Smooth muscle cell (in vitro differentiated cells): ENCODE measurements around the gene MTHFD2L. TPM values are rescaled to one million over a fixed set of nuclear protein-coding genes. Genes with fewer than 3 reads are reported as not detected.

Experiments used
- DNase-seq: peaks from one replicate; lab custom pipeline; 2025; ENCODE audit not compliant: unreplicated experiment; lab: John Stamatoyannopoulos, UW
- H2AFZ ChIP-seq: fragments of 200-600 bp; sonication (generic); 2 replicates; pipeline ENCODE4 v1.6.0; 2016; ENCODE audit warnings: antibody characterized with exemption, low read depth, mild to moderate bottlenecking
- H3F3A ChIP-seq: fragments of 200-600 bp; sonication (generic); 2 replicates; pipeline ENCODE4 v1.6.0; 2017; ENCODE audit warnings: antibody characterized with exemption, low read depth
- H3K27ac ChIP-seq: fragments of 200-600 bp; sonication (generic); 2 replicates; pipeline ENCODE4 v1.5.1; 2016; ENCODE audit warnings: low read depth, mild to moderate bottlenecking
- H3K27me3 ChIP-seq: fragments of 200-600 bp; sonication (generic); 2 replicates; pipeline ENCODE4 v1.6.1; 2016; ENCODE audit warnings: low read depth, mild to moderate bottlenecking
- H3K36me3 ChIP-seq: fragments of 200-600 bp; sonication (generic); 2 replicates; pipeline ENCODE4 v1.5.1; 2016; ENCODE audit warnings: low read depth
- H3K4me1 ChIP-seq: fragments of 200-600 bp; sonication (generic); 2 replicates; pipeline ENCODE4 v1.5.1; 2016; ENCODE audit warnings: low read depth
- H3K4me2 ChIP-seq: fragments of 200-600 bp; sonication (generic); 2 replicates; pipeline ENCODE4 v1.6.0; 2016; ENCODE audit warnings: mild to moderate bottlenecking
- H3K4me3 ChIP-seq: fragments of 200-600 bp; sonication (generic); 2 replicates; pipeline ENCODE4 v1.5.1; 2016; ENCODE audit warnings: mild to moderate bottlenecking
- H3K79me2 ChIP-seq: fragments of 200-600 bp; sonication (generic); 2 replicates; pipeline ENCODE4 v1.6.0; 2016; ENCODE audit warnings: low read depth, mild to moderate bottlenecking
- H3K9ac ChIP-seq: fragments of 200-600 bp; sonication (generic); 2 replicates; pipeline ENCODE4 v1.6.0; 2016; ENCODE audit warnings: low read depth
- H3K9me3 ChIP-seq: fragments of 200-600 bp; sonication (generic); replicated peaks from 2 replicates; pipeline ENCODE4 v1.5.1; 2016; ENCODE audit warnings: low read depth
- H4K20me1 ChIP-seq: fragments of 200-600 bp; sonication (generic); 2 replicates; pipeline ENCODE4 v1.6.0; 2016; ENCODE audit warnings: low read depth
- CTCF ChIP-seq: fragments of 200-600 bp; sonication (generic); IDR thresholded peaks from 2 replicates; pipeline ENCODE4 v1.5.1; 2017; ENCODE audit warnings: borderline replicate concordance, mild to moderate bottlenecking, antibody characterized with exemption; ENCODE audit not compliant: insufficient read depth, poor library complexity, severe bottlenecking
- WGBS: methylation state at CpG from one replicate; pipeline ENCODE4 v1.1.7; 2016; ENCODE audit warnings: low lambda C conversion rate; 5-methylcytosine and 5-hydroxymethylcytosine counted together
- polyA plus RNA-seq: library from polyadenylated mRNA; unstranded; fragments of >200 nt; fragmentation: Nextera tagmentation; extraction: Ambion mirVana; gene quantifications from 2 replicates; pipeline ENCODE4 v1.2.1, GENCODE V29; 2016
- total RNA-seq: library from RNA; depleted of rRNA; stranded (reverse); fragments of >200 nt; gene quantifications from 2 replicates; pipeline ENCODE4 v1.2.3, GENCODE V29; 2014

The MTHFD2L gene
- total and polyA plus RNA-seq, 2 experiments from 2014 or later = 4.9 to 6.6 TPM

DNA sequence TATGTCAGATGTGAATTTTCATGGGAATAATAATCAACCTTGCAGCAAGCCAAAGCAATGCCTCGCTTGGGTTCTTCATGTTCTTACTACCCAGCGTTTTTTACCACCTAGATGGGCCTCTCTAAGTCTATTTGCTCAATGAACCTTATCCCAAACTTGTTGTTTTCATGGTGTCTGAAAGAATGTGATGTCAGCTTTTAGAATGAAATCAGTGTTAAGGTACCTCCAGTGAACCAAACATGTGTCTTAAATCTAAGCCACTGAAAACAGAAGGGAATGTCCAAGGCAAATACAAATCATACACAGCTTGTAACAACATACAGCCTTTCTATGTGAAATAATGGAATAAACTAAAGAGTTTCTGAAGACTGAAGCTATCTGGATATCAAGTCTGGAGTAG lies 157.0 kb downstream of the MTHFD2L start:
- H3K79me2 ChIP-seq = no peaks in the 10 kb centered on the region
- H3K9me3 ChIP-seq = no peaks in the 10 kb centered on the region
- H3K4me1 ChIP-seq = no peaks in the 10 kb centered on the region
- H2AFZ ChIP-seq = no peak overlapping the region
- H4K20me1 ChIP-seq = no peaks in the 10 kb centered on the region
- H3K27ac ChIP-seq = no peak overlapping the region
- H3K9ac ChIP-seq = no peak overlapping the region
- DNase-seq = no peak
- TF ChIP-seq CTCF = no peak
- H3F3A ChIP-seq = no peaks in the 10 kb centered on the region
- no peak overlapping the region for H3K4me3 ChIP-seq
- 95% methylated on average over 2 of the region's 2 CpGs for WGBS
- H3K4me2 ChIP-seq = no peak overlapping the region
- no peaks in the 10 kb centered on the region for H3K36me3 ChIP-seq
- no peaks in the 10 kb centered on the region for H3K27me3 ChIP-seq

GRCh38 chr4:74315376-74315775 lies 157.5 kb downstream of the MTHFD2L start:
- Histone ChIP-seq H3K27ac (no peak overlapping the region), H3K4me3 (no peak overlapping the region), H3K79me2 (no peaks in the 10 kb centered on the region), H3K4me2 (no peak overlapping the region), H4K20me1 (no peaks in the 10 kb centered on the region), H3F3A (no peaks in the 10 kb centered on the region), H3K4me1 (no peaks in the 10 kb centered on the region), H3K36me3 (no peaks in the 10 kb centered on the region), H3K27me3 (no peaks in the 10 kb centered on the region), H2AFZ (no peak overlapping the region), H3K9me3 (no peaks in the 10 kb centered on the region), H3K9ac (no peak overlapping the region)
- 95% methylated on average over 5 of the region's 5 CpGs for WGBS
- TF ChIP-seq CTCF = no peak
- no peak for DNase-seq

- Histone ChIP-seq H3K36me3 (no peaks in the 10 kb centered on the region), H4K20me1 (no peaks in the 10 kb centered on the region), H3F3A (no peaks in the 10 kb centered on the region), H3K27me3 (no peaks in the 10 kb centered on the region), H2AFZ (no peak overlapping the region), H3K9me3 (no peaks in the 10 kb centered on the region), H3K4me1 (no peaks in the 10 kb centered on the region), H3K4me3 (no peak overlapping the region), H3K79me2 (no peaks in the 10 kb centered on the region), H3K27ac (no peak overlapping the region), H3K9ac (no peak overlapping the region), H3K4me2 (no peak overlapping the region)
- no peak for DNase-seq
- no peak for TF ChIP-seq CTCF
- WGBS = 29% methylated on average over 2 of the region's 2 CpGs
Measured at GRCh38 chr4:74316397-74316796, 158.5 kb downstream of the MTHFD2L start.

DNA sequence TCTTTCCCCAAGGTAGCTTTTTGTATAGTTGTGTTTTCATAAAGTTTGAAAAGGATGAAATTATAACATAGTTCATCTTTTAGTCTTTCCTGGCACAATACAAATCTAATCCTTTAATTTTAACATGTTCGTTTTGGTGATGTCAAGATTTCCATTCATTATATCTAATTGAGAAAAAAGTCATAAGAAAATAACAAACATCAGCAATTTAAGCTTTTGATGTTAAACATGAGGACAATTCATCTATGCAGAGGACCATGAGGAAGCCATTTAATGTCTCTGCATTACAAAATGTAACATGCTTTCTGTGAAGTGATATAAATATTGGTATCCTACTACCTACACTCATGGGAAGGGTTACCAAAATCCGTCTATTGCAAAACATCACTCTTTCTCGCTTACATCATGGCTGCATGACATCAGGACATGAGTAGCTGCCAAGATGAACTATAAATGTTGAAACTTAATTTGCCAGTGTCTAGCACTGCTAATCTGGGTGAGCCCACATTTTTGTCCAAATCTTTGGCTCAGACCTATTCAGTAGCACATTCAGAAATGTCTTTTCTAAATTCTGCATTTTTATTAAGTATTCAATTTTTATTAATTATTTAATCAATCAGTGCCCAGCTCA lies 159.8 kb downstream of the MTHFD2L start:
- peak overlapping the region; percentile 2 for H3K27ac ChIP-seq
- H3K27me3 ChIP-seq = no peaks in the 10 kb centered on the region
- no peak overlapping the region for H3K4me3 ChIP-seq
- no peaks in the 10 kb centered on the region for H3K36me3 ChIP-seq
- no peaks in the 10 kb centered on the region for H3K4me1 ChIP-seq
- H3K79me2 ChIP-seq = no peaks in the 10 kb centered on the region
- no peaks in the 10 kb centered on the region for H3F3A ChIP-seq
- H3K9me3 ChIP-seq = no peaks in the 10 kb centered on the region
- TF ChIP-seq CTCF = no peak
- H3K9ac ChIP-seq = no peak overlapping the region
- no peak overlapping the region for H2AFZ ChIP-seq
- H3K4me2 ChIP-seq = no peak overlapping the region
- 84% methylated on average over 3 of the region's 3 CpGs for WGBS
- DNase-seq = no peak
- no peaks in the 10 kb centered on the region for H4K20me1 ChIP-seq
